Heart left ventricle (tissue), 13 donors: Measurements from ENCODE around the gene MYO1E.

Experiments
- CTCF ChIP-seq, 12 donors: fragments of 200-600 bp; sonication (generic) in 4 of 12; IDR thresholded peaks; one replicate each; pipeline versions ENCODE4 v1.5.0 to v1.8.0; 2018 to 2022; ENCODE audit warnings: antibody characterized with exemption in 12 of 12, mild to moderate bottlenecking in 5 of 12
- POLR2A ChIP-seq, 2 donors: fragments of 450-650 bp; IDR thresholded peaks; one replicate each; pipeline ENCODE4 v1.6.1; 2017; ENCODE audit warnings: antibody characterized with exemption in 2 of 2, mild to moderate bottlenecking in 2 of 2, moderate library complexity in 2 of 2
- donor health status: ischemic (EF 13 %, LVEDD 7.1; RV severe dilation, severe dysfunction).
- donor health status: DM: no; HTN: yes; CAD: no.
- donor health status: DM: no; HTN: no; CAD: no.
- donor health status: ischemic (EF 25% LVEDD 6.9; RV normal size, moderate dysfunction).
- donor health status: ischemic (EF 25% LVEDD 5.7; RV mildly dilated, moderate dysfunction).
- donor health status: ischemic (EF 35%, LVEDD 5.7; RV mildly dilated, moderate dysfunction).
- donor health status: nonischemic (EF 11% LVEDD 7.7; RV severe dilation, severe dysfunction).
- donor health status: DM: yes; HTN: yes; CAD: no.
- donor health status: PGD.
- donor health status: ischemic (EF 29% LVEDD 5.4; RV normal size, mild dysfunction).
- donor health status: nonischemic (EF 23%, LVEDD 6.1; RV moderate dilation, normal function).

GRCh38 chr15:59250249-59250648 lies 122.4 kb downstream of the MYO1E start:
- no peak for TF ChIP-seq CTCF (IDR thresholded peaks at IDR 0.05)
- TF ChIP-seq POLR2A (IDR thresholded peaks at IDR 0.05), result no peak
